Vagina (tissue), 2 donors: ENCODE results near the gene MBD5.

Source experiments
- CTCF ChIP-seq, 3 experiments: fragments of 450-650 bp in 2 of 3; fragments of 200-600 bp in 1 of 3; sonication (generic) in 1 of 3; IDR thresholded peaks; one replicate each; pipeline ENCODE4 v1.5.1; 2017 to 2019; ENCODE audit warnings: antibody characterized with exemption in 3 of 3, mild to moderate bottlenecking in 2 of 3, moderate library complexity in 2 of 3
- POLR2AphosphoS5 ChIP-seq, 2 donors: sonication (generic); formaldehyde crosslinking; IDR thresholded peaks; one replicate each; pipeline ENCODE4 v1.9.0; 2017; ENCODE audit warnings: antibody characterized with exemption in 2 of 2, mild to moderate bottlenecking in 2 of 2, low read depth in 1 of 2; ENCODE audit not compliant: insufficient read depth in 1 of 2

- TF ChIP-seq CTCF (IDR thresholded peaks at IDR 0.05), result no peak
- no peak for TF ChIP-seq POLR2AphosphoS5 (IDR thresholded peaks at IDR 0.05; ENCODE audit: insufficient read depth in 1 of 2, low read depth in 1 of 2)
These were observed 5.7 kb downstream of the MBD5 start for GRCh38 chr2:148026573-148026972.
